HepG2 (cell line): ENCODE results near the gene SLIT1. TPM values are rescaled to one million over a fixed set of nuclear protein-coding genes. Genes with fewer than 3 reads are reported as not detected.

Experiments used
- AGO1 ChIP-seq: fragments of 200-400 bp; formaldehyde crosslinking; IDR thresholded peaks from 2 replicates; pipeline ENCODE4 v1.6.1; 2017; ENCODE audit warnings: mild to moderate bottlenecking, low read depth, low read length, moderate library complexity; ENCODE audit not compliant: poor library complexity, severe bottlenecking
- CCAR2 ChIP-seq: fragments of 200-400 bp; formaldehyde crosslinking; optimal IDR thresholded peaks from 2 replicates; pipeline ENCODE3; 2018; ENCODE audit warnings: low read depth, mild to moderate bottlenecking, low read length, moderate library complexity
- GPN1 ChIP-seq: sonication (generic); formaldehyde crosslinking; IDR thresholded peaks from 2 replicates; pipeline ENCODE4 v1.5.1; 2020; ENCODE audit warnings: missing genetic modification reagents, borderline replicate concordance
- HDAC6 ChIP-seq: fragments of 200-600 bp; sonication (generic); IDR thresholded peaks from 2 replicates; pipeline ENCODE4 v1.7.0; 2017; ENCODE audit warnings: mild to moderate bottlenecking, antibody characterized with exemption, low read length, low read depth
- KDM6A ChIP-seq: IDR thresholded peaks from 2 replicates; pipeline ENCODE4 v1.6.1; 2016; ENCODE audit warnings: low read depth
- PITX1 ChIP-seq: sonication (generic); formaldehyde crosslinking; IDR thresholded peaks from 2 replicates; pipeline ENCODE4 v1.5.1; 2020; ENCODE audit warnings: mild to moderate bottlenecking, missing genetic modification reagents
- RARA ChIP-seq: IDR thresholded peaks from 2 replicates; pipeline ENCODE4 v1.6.1; 2016; ENCODE audit warnings: missing genetic modification reagents, missing compliant biosample characterization
- SALL2 ChIP-seq: sonication (generic); formaldehyde crosslinking; IDR thresholded peaks from 2 replicates; pipeline ENCODE4 v1.8.1; 2023; ENCODE audit warnings: mild to moderate bottlenecking, missing genetic modification reagents, inconsistent platforms
- TERF1 ChIP-seq: sonication (generic); formaldehyde crosslinking; IDR thresholded peaks from 2 replicates; pipeline ENCODE4 v1.8.0; 2022; ENCODE audit warnings: mild to moderate bottlenecking, missing genetic modification reagents, moderate library complexity
- ZC3H13 ChIP-seq: sonication (generic); formaldehyde crosslinking; IDR thresholded peaks from 2 replicates; pipeline ENCODE4 v1.8.1; 2023; ENCODE audit warnings: mild to moderate bottlenecking, missing genetic modification reagents, moderate library complexity
- ZFP41 ChIP-seq: sonication (generic); formaldehyde crosslinking; IDR thresholded peaks from 2 replicates; pipeline ENCODE4 v1.4.0; 2020; ENCODE audit warnings: mild to moderate bottlenecking, missing genetic modification reagents, borderline replicate concordance
- ZFY ChIP-seq: sonication (generic); formaldehyde crosslinking; IDR thresholded peaks from 2 replicates; pipeline ENCODE4 v1.4.0; 2020; ENCODE audit warnings: missing genetic modification reagents
- ZNF557 ChIP-seq: sonication (generic); formaldehyde crosslinking; IDR thresholded peaks from 2 replicates; pipeline ENCODE4 v1.4.0; 2020; ENCODE audit warnings: missing genetic modification reagents
- ZNF629 ChIP-seq: sonication (generic); formaldehyde crosslinking; conservative IDR thresholded peaks from 2 replicates; pipeline ENCODE4 v1.5.0; 2020; ENCODE audit warnings: missing genetic modification reagents
- ZNF674 ChIP-seq: sonication (generic); formaldehyde crosslinking; IDR thresholded peaks from 2 replicates; pipeline ENCODE4 v1.5.0; 2020; ENCODE audit warnings: low read depth, mild to moderate bottlenecking, missing genetic modification reagents
- ZNF841 ChIP-seq: sonication (generic); formaldehyde crosslinking; IDR thresholded peaks from 2 replicates; pipeline ENCODE4 v1.8.1; 2023; ENCODE audit warnings: missing genetic modification reagents, borderline replicate concordance
- ZSCAN30 ChIP-seq: sonication (generic); formaldehyde crosslinking; IDR thresholded peaks from 2 replicates; pipeline ENCODE4 v1.5.0; 2020; ENCODE audit warnings: mild to moderate bottlenecking, missing genetic modification reagents
- polyA plus RNA-seq, 8 experiments: library from polyadenylated mRNA; depleted of rRNA in 3 of 8; stranded (reverse) in 7 of 8; unstranded in 1 of 8; fragments of >200 nt; fragmentation: Illumina TruSeq in 4 of 8; extraction: Trizol in 4 of 8; gene quantifications; 2 replicates each; pipeline versions ENCODE4 v1.2.1 to v1.2.3, GENCODE V29; 2011 to 2016; ENCODE audit warnings: low read depth in 4 of 8, missing spikeins in 1 of 8, mixed read lengths in 1 of 8; ENCODE audit not compliant: insufficient read depth in 1 of 8
- total RNA-seq, 5 experiments: library from RNA; depleted of rRNA; stranded (reverse); fragments of >200 nt; fragmentation: Illumina TruSeq; extraction: Trizol; gene quantifications; 2 replicates each; pipeline ENCODE4 v1.2.3, GENCODE V29; 2016; ENCODE audit warnings: low read depth in 1 of 5
- TF ChIP-seq, protein P1 (sequence below): sonication (generic); formaldehyde crosslinking; IDR thresholded peaks from 2 replicates; pipeline ENCODE4 v1.4.0; 2020; ENCODE audit warnings: missing genetic modification reagents
- TF ChIP-seq, protein P2 (sequence below): IDR thresholded peaks from 2 replicates; pipeline ENCODE4 v1.4.0; 2020; ENCODE audit warnings: mild to moderate bottlenecking, missing genetic modification reagents
- TF ChIP-seq, protein P3 (sequence below): sonication (generic); formaldehyde crosslinking; IDR thresholded peaks from 2 replicates; pipeline ENCODE4 v1.4.0; 2020; ENCODE audit warnings: missing genetic modification reagents

Gene SLIT1
- total and polyA plus RNA-seq, 2 of the 13 experiments (the other 11 are each of a cell fraction or from before 2014, with no cell fraction given): 0.09 to 0.33 TPM

DNA sequence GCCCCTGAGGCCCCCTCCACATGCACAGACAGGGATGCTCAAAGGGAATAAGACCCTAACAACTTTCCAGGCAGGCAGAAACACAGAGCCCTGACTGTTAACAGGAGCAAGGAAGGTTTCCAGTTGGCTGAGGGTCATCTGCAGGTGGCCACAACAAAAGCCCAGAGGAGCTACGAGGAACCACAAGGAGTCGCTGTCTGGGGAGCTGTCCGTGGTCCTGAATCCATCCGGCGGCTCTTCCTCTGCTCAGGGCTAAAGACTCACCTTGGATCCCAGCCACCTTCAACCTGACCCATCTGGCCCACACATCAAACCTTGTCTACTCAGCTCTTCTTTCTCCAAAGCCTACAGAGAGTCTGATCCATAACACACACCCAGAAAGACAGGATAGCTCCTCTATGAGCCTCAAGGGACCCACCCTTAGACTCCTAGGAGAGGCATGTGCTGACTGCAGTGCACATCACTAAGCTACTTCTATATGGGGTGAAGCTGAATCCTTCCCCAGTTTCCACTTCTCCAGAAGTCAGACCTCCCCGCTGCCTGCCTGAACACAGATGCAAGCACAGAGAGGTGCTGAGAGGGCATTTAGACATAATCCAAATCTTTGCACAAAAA, 104.0 kb downstream of the SLIT1 start (continued):
- TF ChIP-seq, protein P1, sequence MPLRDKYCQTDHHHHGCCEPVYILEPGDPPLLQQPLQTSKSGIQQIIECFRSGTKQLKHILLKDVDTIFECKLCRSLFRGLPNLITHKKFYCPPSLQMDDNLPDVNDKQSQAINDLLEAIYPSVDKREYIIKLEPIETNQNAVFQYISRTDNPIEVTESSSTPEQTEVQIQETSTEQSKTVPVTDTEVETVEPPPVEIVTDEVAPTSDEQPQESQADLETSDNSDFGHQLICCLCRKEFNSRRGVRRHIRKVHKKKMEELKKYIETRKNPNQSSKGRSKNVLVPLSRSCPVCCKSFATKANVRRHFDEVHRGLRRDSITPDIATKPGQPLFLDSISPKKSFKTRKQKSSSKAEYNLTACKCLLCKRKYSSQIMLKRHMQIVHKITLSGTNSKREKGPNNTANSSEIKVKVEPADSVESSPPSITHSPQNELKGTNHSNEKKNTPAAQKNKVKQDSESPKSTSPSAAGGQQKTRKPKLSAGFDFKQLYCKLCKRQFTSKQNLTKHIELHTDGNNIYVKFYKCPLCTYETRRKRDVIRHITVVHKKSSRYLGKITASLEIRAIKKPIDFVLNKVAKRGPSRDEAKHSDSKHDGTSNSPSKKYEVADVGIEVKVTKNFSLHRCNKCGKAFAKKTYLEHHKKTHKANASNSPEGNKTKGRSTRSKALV (CRISPR knock-in tag): peak; percentile 89
- TF ChIP-seq ZNF557 (CRISPR knock-in tag) (peak; percentile 99), SALL2 (peak; percentile 97), PITX1 (CRISPR knock-in tag) (peak; percentile 67; the same call in 1 of the 2 replicates), ZFY (CRISPR knock-in tag) (peak; percentile 62), ZSCAN30 (CRISPR knock-in tag) (peak; percentile 81; the same call in 1 of the 2 replicates), RARA (CRISPR knock-in tag) (peak; percentile 73), ZNF674 (no peak), CCAR2 (no peak), ZC3H13 (CRISPR knock-in tag) (no peak), TERF1 (CRISPR knock-in tag) (no peak), ZNF841 (peak; percentile 57; the same call in 1 of the 2 replicates), HDAC6 (no peak), GPN1 (CRISPR knock-in tag) (0 out of 2 replicates have a peak, but pooled peaks have one; percentile 71), ZNF629 (CRISPR knock-in tag) (0 out of 2 replicates have a peak, but pooled peaks have one; percentile 21), AGO1 (no peak), ZFP41 (CRISPR knock-in tag) (peak; percentile 65; the same call in 1 of the 2 replicates), KDM6A (CRISPR knock-in tag) (no peak)
- TF ChIP-seq, protein P2, sequence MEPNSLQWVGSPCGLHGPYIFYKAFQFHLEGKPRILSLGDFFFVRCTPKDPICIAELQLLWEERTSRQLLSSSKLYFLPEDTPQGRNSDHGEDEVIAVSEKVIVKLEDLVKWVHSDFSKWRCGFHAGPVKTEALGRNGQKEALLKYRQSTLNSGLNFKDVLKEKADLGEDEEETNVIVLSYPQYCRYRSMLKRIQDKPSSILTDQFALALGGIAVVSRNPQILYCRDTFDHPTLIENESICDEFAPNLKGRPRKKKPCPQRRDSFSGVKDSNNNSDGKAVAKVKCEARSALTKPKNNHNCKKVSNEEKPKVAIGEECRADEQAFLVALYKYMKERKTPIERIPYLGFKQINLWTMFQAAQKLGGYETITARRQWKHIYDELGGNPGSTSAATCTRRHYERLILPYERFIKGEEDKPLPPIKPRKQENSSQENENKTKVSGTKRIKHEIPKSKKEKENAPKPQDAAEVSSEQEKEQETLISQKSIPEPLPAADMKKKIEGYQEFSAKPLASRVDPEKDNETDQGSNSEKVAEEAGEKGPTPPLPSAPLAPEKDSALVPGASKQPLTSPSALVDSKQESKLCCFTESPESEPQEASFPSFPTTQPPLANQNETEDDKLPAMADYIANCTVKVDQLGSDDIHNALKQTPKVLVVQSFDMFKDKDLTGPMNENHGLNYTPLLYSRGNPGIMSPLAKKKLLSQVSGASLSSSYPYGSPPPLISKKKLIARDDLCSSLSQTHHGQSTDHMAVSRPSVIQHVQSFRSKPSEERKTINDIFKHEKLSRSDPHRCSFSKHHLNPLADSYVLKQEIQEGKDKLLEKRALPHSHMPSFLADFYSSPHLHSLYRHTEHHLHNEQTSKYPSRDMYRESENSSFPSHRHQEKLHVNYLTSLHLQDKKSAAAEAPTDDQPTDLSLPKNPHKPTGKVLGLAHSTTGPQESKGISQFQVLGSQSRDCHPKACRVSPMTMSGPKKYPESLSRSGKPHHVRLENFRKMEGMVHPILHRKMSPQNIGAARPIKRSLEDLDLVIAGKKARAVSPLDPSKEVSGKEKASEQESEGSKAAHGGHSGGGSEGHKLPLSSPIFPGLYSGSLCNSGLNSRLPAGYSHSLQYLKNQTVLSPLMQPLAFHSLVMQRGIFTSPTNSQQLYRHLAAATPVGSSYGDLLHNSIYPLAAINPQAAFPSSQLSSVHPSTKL (CRISPR knock-in tag): peak; percentile 73
- TF ChIP-seq, protein P3, sequence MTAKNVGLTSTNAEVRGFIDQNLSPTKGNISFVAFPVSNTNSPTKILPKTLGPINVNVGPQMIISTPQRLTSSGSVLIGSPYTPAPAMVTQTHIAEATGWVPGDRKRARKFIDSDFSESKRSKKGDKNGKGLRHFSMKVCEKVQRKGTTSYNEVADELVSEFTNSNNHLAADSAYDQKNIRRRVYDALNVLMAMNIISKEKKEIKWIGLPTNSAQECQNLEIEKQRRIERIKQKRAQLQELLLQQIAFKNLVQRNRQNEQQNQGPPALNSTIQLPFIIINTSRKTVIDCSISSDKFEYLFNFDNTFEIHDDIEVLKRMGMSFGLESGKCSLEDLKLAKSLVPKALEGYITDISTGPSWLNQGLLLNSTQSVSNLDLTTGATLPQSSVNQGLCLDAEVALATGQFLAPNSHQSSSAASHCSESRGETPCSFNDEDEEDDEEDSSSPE (CRISPR knock-in tag): peak; percentile 66; the same call in 1 of the 2 replicates
